Pons (tissue), 1 donor: ENCODE measurements around the gene MAP3K14.
A peak's percentile ranks its signal among the peaks of the same experiment; 100 is the strongest.

Source experiments
- DNase-seq: peaks from one replicate; pipeline ENCODE4 v3.0.0-alpha.2; 2016; ENCODE audit warnings: low spot score

The MAP3K14 gene

GRCh38 chr17:45282683-45283644 lies 33.9 kb downstream of the MAP3K14 start:
- DNase-seq = no peak

DNA sequence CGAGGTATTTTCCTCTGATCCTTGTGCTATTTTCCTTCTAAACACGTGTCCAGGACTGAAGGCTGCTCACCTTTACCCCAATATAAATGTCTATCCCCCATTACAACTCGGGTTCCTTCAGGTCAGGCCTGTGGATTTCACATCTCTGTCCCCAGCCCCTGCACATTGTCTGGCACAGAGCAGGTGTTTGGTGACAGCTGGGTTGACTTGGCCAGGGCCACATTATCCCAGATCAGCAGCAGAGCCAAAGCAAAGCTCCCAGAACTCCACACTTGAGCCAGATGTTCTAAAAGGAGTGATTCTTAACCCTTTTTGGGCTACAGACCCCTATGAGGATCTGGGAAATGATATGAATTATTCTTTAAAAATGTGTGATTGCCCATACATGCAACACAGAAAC lies 36.9 kb downstream of the MAP3K14 start:
- DNase-seq = no peak

DNA sequence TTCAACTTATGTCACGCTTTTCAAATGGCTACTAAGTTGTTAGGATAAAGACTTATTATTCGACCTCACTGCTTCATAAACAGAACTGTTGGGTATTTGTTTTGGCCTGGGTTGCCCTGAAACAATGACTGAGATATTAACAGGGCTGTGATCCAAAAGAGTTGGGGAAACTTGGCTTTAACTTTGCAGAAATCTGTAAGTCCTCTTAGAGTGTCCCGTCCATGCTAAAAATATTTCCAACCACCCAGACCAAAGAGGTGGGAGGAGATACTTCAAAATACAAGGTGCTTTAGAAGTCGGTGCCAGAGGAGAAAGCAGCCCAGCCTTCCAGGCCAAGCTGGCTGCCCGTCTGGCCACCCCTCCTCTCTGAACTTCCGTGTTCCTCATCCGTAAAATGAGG lies 38.8 kb downstream of the MAP3K14 start:
- peak; percentile 19 for DNase-seq

DNA sequence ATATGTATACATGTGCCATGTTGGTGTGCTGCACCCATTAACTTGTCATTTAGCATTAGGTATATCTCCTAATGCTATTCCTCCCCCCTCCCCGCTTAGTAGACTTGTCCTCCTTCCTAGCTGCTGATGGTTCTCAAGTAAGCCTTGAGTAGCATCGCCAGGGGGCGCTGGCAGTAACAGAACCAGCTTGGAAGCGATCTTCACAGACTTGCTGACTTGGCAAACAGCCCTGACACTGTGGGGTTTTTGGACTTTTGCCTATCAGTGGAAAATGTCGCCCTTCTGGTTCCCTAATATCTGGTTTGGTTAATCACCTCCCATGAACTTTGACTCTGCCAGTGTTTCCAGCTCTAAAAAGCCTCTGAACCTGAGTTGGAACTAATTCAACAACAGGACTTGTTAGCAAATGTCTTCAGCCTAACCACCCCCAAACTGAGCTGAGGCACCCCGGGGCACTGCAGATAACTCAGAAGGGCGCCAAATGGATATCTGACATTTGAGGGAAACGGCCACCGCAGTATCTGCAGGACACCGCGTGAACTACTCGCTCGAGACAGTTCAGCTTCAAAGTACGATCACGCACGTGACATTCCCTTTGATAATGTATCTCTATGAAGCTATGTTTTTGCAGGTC lies 39.5 kb downstream of the MAP3K14 start:
- DNase-seq = peak; percentile 94

GRCh38 chr17:45276031-45276430 lies 40.8 kb downstream of the MAP3K14 start:
- DNase-seq = no peak

- no peak for DNase-seq
These were observed 42.8 kb downstream of the MAP3K14 start for GRCh38 chr17:45274033-45274432.

DNA sequence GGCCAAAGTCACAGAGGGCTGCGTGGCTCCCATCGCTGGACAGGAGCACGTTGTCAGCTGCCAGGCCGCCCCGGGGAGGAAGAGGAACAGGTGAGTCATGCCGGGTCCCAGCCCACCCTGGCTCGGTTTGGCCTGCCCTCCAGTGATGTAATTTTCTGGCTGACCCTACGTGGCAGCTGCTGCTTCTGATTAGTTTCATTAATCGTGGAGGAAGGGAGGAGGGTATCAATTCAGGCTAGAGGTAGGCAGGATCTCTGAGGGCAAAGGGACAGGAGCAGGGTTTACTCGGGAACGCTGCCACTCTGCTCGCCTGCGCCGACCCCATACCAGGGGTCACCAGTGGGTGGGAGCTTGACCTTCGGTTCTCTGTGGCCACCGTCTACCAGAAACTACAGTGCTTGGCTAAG lies 43.3 kb downstream of the MAP3K14 start:
- no peak for DNase-seq

DNA sequence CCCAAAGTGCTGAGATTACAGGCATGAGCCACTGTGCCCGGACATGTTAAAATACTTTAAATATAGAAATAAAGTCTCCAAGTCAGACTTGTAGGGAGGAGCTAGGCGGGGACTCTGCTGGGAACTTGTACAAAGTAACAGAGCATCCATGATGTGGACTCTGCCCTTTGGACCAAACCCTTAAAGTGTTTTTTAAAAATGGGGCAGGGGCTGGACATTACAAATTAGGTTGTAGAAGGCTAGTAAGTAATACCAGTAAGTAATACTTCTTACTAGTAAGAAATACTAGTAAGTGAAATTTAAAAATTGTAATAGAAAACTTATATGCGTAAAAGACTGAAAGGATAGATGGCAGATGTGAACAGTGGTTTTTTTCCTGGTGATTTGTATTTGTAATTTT lies 45.2 kb downstream of the MAP3K14 start:
- no peak for DNase-seq

DNA sequence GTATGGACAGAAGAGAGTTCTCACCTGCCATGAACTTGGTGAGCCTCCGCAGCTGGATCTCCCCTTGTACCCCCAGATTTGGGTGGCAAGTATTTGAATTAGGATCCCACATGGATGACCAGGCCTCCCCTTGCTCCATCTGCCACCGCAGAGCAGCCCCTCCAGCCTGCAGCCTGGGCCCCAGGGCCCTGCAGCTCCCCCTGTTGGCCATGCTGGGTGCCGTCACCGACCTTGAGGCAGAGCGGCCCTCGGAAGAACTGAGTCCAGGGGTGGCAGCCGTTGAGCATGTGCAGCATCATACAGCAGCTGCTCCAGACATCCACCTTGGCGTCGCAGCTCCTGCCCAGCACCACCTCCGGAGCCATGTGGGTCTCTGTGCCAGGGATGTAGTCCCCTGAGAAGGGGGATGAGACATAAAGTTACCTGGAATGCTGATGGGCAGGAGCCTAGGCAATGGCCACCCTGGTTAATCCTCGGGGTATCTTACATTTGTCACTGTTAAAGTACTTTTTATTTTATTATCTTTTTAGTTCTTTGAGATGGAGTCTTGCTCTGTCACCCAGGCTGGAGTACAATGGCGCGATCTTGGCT lies 45.9 kb downstream of the MAP3K14 start:
- DNase-seq = no peak

DNA sequence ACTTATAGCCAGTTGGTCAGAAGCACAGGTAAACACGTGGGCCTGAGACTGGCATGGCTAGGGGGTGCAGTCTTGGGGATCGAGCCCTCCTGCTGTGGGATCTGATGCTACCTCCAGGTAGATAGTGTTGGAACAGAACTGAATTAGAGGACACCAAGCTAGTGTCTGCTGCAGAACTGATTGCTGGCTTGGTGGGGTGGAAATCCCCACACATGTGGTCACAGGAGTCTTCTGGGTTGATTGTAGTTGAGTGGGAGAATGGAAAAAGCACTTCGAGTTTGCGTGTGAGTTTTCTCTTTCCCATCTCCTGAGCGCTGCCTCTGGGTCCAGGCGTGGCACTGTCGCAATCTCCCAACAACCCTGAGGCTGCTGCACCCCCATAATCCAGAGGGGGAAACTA lies 46.9 kb downstream of the MAP3K14 start:
- no peak for DNase-seq

DNA sequence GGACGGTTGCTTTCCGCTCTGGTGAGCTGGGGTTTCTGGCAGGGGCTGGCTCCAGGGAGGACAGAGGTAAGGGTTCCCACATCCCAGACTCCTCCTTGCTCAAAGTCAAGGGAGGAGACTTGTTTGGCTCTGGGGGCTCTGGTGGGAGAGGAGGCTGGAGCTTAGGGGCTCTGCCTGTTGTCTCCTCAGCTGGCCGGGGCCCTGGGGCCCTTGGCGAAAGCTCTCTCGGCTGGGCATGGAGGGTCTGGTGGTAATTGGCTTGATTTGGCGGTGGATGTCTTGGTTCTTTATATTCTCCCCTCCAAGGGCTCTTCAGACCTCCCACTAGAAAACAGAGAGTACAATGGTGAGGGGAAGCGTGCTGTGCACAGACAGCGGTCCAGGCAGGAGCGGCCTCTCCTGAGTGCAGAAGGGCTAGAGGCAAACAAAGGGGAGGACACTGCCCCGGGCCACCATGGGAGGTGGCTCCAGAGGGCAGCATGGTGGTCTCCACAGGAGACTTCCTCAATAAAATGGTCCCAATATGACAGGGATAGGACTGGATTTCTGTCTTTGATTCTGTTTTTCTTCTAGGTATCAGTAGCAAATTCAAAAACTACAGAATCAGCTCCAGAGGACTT lies 49.3 kb downstream of the MAP3K14 start:
- no peak for DNase-seq

DNA sequence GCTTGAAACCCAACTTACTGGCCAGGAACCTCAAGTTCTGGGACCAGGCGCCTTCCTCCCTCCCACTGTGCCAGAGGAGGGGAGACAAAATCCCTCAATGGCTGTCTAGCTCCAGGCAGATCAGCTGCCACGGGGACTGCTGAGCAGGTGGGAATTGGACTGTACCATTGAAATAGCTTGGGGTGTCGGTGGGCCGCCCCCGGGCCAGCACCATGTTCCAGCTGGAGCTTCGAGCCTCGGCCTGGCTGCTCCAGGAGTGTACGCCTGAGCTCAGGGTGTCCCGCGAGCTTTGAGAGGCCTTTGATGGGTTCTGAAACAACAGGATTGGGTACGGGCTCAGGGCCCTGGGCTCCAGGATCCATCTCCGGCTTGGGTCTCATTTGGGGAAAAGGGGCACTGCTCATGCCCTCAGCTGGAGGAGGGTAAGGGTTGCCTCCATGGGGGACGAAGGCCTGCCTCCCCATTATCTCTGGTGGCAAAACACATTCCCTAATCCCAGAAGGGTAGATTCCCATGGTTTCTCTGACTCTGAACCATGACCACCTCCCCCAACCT lies 50.4 kb downstream of the MAP3K14 start:
- no peak for DNase-seq

DNA sequence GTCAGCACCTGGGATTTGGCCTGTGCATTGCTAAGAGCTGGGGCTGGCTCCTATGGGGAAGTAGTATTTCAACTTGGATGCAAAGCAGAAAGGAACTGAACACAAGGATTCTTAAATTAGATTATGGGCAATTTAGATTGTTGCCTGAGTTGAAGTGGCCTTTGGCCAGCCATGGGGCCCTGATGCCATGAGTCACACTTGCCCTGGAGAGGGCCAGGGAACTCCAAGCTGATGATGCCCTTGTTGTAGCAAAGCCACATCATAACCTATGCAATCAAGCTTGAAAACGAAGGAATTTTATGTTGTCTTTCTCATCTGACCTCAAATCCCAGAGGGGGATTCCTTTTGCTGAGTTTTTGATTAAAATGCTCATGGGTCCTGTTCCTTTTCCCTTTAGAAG lies 51.0 kb downstream of the MAP3K14 start:
- DNase-seq = no peak

DNA sequence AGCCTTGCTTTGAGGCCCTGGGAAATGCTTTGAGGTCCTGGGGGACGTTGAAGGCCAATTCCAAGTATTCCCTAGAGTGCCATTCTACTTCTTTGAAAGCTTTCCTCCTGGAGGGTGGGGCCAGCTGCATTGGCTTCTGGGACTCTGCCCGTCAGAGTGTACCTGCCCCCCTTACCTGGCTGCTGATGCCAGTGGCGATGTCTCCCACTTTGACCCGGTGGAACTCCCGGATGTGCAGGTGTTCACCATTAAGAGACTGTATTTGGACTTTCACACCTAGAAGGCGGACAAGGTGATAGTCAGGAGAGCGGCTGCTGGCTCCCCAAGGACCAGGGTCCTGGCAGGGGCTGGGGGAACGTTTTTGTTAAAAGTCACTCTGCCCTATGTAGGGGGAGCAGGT lies 51.8 kb downstream of the MAP3K14 start:
- no peak for DNase-seq

GRCh38 chr17:45264430-45264829 lies 52.4 kb downstream of the MAP3K14 start:
- no peak for DNase-seq

DNA sequence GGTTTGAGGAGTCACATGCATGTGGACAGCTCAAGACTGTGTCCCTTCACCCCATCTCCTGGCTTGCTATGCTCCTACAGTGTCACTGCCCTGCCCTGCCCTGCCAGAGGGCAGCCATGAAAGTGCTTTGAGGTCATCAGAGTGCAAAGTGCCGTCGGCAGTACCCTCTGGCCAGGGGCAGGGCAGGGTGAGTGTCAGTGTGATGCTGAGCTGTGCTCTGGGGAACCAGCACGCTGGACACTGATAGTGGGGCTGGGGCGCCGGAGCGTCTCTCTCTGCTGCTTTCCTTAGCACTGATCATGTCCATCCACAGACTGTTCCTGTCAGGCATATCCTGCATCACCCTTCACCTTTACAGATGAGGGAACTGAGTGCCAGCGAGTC lies 53.4 kb downstream of the MAP3K14 start:
- no peak for DNase-seq

- DNase-seq = no peak
These were observed 54.0 kb downstream of the MAP3K14 start for GRCh38 chr17:45262516-45263476.

- DNase-seq = no peak
These were observed 55.0 kb downstream of the MAP3K14 start, which contains the start of gene SPATA32 for GRCh38 chr17:45261577-45262515. TSS of gene SPATA32 (minus strand) at chr17:45262094. CDS start at chr17:45262016, 78 bp downstream.

DNA sequence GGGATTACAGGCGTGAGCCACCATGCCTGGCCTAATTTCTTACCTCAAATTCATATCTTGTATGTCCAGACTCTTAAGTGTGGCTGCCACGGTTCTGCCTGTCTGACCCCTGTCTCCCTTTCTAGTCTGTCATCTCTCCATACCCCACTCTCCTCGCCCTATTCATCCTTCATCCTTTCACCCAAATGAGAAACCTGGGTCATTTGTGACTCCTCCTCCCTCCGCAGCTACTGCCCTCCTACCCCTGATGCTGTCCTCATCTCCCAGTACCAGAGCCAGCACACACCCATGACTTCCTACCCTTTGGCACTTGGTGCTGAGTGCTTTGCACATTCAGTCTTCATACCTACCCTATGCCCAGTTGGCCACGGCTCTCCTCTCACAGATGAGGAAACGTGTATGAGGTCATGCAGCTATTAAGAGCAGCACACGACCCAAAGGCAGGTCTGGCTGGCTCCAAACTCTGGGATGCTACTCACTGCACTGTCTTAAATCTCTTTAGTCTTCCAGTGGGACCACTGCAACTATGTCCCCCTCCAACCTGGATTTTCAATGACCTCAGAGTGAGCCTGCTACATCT lies 56.5 kb downstream of the MAP3K14 start:
- DNase-seq = no peak
